OCI-LY3 (cell line): ENCODE results near the gene REEP5.

ENCODE experiments used
- CTCF ChIP-seq: fragments of 200-600, 300-600 bp; sonication (generic); IDR thresholded peaks from 2 replicates; pipeline ENCODE4 v1.5.1; 2014; ENCODE audit warnings: antibody characterized with exemption, low read length, low read depth
- EZH2phosphoT487 ChIP-seq: fragments of 200-600 bp; shearing (Covaris generic); IDR thresholded peaks from 2 replicates; pipeline ENCODE4 v1.6.1; 2018; ENCODE audit warnings: antibody characterized with exemption, mixed run types, low read depth

- TF ChIP-seq CTCF (no peak), EZH2phosphoT487 (no peak)
Observed at GRCh38 chr5:112948458-112948857, 26.4 kb upstream of the REEP5 start.
